Gastroesophageal sphincter (tissue), 4 donors: ENCODE data around the gene CX3CL1. TPM values are rescaled to one million over a fixed set of nuclear protein-coding genes. Genes with fewer than 3 reads are reported as not detected.
"Not testable (repeated sequence)": the region's sequence is repeated elsewhere in the genome, so short reads cannot be mapped to it uniquely, and the experiment has no call there.

ENCODE experiments used
- ATAC-seq: fragments of 150-250 bp; one replicate; pipeline ENCODE4 v1.9.1; 2016; ENCODE audit warnings: mild to moderate bottlenecking, moderate library complexity
- H3K27ac ChIP-seq, 4 donors: fragments of 200-600 bp; sonication (generic) in 3 of 4; 1 replicate in 3 of 4; 2 replicates in 1 of 4; pipeline ENCODE4 v1.5.1; 2016 to 2019
- H3K27me3 ChIP-seq: fragments of 200-600 bp; sonication (generic); one replicate; pipeline ENCODE4 v1.5.1; 2019
- H3K36me3 ChIP-seq, 2 donors: fragments of 200-600 bp; sonication (generic); one replicate each; pipeline ENCODE4 v1.5.1; 2019; ENCODE audit warnings: control low read depth in 1 of 2
- H3K4me1 ChIP-seq, 3 donors: fragments of 200-600 bp; sonication (generic); 1 replicate in 2 of 3; 2 replicates in 1 of 3; pipeline ENCODE4 v1.5.1; 2016 to 2019; ENCODE audit warnings: control low read depth in 2 of 3
- H3K4me3 ChIP-seq, 2 donors: fragments of 200-600 bp; sonication (generic); one replicate each; pipeline ENCODE4 v1.5.1; 2019; ENCODE audit warnings: mild to moderate bottlenecking in 1 of 2, moderate library complexity in 1 of 2
- H3K9me3 ChIP-seq, 3 donors: fragments of 200-600 bp; sonication (generic); one replicate each; pipeline ENCODE4 v1.5.1; 2017 to 2019; ENCODE audit warnings: control low read depth in 2 of 3
- EP300 ChIP-seq: sonication (generic); formaldehyde crosslinking; IDR thresholded peaks from one replicate; pipeline ENCODE4 v1.6.1; 2017; ENCODE audit warnings: antibody characterized with exemption, mild to moderate bottlenecking
- POLR2A ChIP-seq, 2 donors: fragments of 450-650 bp; IDR thresholded peaks; one replicate each; pipeline ENCODE4 v1.6.1; 2017; ENCODE audit warnings: antibody characterized with exemption in 2 of 2, mild to moderate bottlenecking in 2 of 2, moderate library complexity in 1 of 2
- POLR2AphosphoS5 ChIP-seq: sonication (generic); formaldehyde crosslinking; IDR thresholded peaks from one replicate; pipeline ENCODE4 v1.6.1; 2017; ENCODE audit warnings: antibody characterized with exemption
- WGBS, 2 donors: methylation state at CpG; one replicate each; pipeline ENCODE4 v1.1.5; 2018; ENCODE audit warnings: low coverage in 1 of 2; 5-methylcytosine and 5-hydroxymethylcytosine counted together
- total RNA-seq, 4 donors: library from RNA; depleted of rRNA; stranded (reverse); fragments of >200 nt; gene quantifications; one replicate each; pipeline ENCODE4 v1.1.0, GENCODE V29; 2016
- TF ChIP-seq, protein P1 (sequence below), 4 experiments: fragments of 200-600 bp in 2 of 4; fragments of 450-650 bp in 2 of 4; sonication (generic) in 1 of 4; IDR thresholded peaks; one replicate each; pipeline ENCODE4 v1.5.1; 2017 to 2019; ENCODE audit warnings: antibody characterized with exemption in 4 of 4, mild to moderate bottlenecking in 2 of 4, moderate library complexity in 2 of 4

Gene CX3CL1
- total RNA-seq, 4 donors from 2014 or later: 18.6 to 45.8 (median 30.5) TPM

DNA sequence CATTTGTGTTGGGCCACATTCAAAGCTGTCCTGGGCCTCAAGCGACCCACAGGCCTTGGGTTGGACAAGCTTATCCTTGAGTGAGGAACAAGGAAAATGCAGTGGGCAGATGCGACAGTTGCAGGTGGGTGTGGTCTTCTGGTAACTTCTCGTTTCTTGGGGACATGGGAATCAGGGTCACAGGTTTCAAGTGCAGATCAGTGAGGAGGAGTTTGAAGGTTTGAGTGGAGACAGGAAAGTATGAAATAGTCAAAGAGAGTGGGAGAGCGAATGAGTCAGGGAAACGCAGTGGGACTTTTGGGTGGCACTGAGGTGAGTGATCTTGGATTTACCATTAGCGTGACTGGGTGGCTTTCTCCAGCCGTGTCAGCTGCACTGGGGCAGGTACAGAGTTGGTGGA is 29.1 kb upstream of the CX3CL1 start:
- 78 to 89% methylated on average over 7 of the region's 7 CpGs for WGBS, 2 donors
- TF ChIP-seq EP300: no peak
- TF ChIP-seq POLR2AphosphoS5: no peak

DNA sequence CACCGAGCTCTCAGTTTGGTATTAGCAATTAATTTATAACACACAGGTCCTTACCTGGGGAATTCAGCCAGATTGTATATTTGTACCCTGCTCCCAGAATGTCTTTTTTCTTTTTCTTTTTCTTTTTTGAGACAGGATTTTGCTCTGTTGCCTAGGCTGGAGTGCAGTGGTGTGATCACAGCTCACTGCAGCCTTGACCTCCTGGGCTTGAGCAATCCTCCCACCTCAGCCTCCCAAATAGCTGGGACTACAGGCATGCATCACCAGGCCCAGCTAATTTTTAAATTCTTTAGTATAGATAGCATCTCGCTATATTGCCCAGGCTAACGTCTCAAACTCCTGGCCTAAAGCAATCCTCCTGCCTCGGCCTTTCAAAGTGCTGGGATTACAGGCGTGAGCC is 28.2 kb upstream of the CX3CL1 start:
- H3K4me3 ChIP-seq, H3K4me1 ChIP-seq, ATAC-seq, H3K36me3 ChIP-seq, H3K27ac ChIP-seq, H3K27me3 ChIP-seq, H3K9me3 ChIP-seq: not testable (repeated sequence)
- whole genome bisulfite sequencing, 2 donors: 91 to 97% methylated on average over 4 to 5 of the region's 5 CpGs

More for the DNA sequence above, 29.1 kb upstream of the CX3CL1 start:
- Histone ChIP-seq H3K4me3 (no peak overlapping the region), H3K27ac (no peak overlapping the region), H3K9me3 (no peaks in the 10 kb centered on the region), H3K27me3 (no peaks in the 10 kb centered on the region), H3K36me3 (no peaks in the 10 kb centered on the region), H3K4me1 (no peaks in the 10 kb centered on the region)
- ATAC-seq: no peak

DNA sequence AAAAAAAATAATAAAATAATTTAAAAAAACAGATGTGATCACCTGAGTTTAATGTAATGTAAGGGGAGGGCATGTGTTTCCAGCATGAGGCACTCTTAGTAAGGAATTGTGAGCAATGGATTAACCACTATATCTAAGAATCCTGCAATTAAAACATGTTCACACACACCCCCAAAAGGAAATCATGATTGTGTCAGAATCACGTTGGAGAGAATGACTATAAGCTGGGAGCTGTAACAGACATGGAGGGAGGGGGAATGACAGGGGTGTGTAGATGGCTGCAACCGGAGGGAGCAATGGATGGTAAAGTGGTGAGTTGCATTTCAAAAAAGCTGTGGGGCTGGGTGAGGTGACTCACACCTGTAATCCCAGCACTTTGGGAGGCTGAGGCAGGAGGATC is 27.3 kb upstream of the CX3CL1 start:
- no peaks in the 10 kb centered on the region for H3K9me3 ChIP-seq
- H3K27ac ChIP-seq: no peak overlapping the region
- no peaks in the 10 kb centered on the region for H3K4me1 ChIP-seq
- no peak overlapping the region for H3K4me3 ChIP-seq
- 54 to 83% methylated on average over 1 to 2 of the region's 2 CpGs for WGBS, 2 donors
- ATAC-seq: no peak
- no peaks in the 10 kb centered on the region for H3K36me3 ChIP-seq
- no peak for TF ChIP-seq POLR2AphosphoS5
- no peak for TF ChIP-seq POLR2A (IDR thresholded peaks at IDR 0.05)
- TF ChIP-seq, protein P1, sequence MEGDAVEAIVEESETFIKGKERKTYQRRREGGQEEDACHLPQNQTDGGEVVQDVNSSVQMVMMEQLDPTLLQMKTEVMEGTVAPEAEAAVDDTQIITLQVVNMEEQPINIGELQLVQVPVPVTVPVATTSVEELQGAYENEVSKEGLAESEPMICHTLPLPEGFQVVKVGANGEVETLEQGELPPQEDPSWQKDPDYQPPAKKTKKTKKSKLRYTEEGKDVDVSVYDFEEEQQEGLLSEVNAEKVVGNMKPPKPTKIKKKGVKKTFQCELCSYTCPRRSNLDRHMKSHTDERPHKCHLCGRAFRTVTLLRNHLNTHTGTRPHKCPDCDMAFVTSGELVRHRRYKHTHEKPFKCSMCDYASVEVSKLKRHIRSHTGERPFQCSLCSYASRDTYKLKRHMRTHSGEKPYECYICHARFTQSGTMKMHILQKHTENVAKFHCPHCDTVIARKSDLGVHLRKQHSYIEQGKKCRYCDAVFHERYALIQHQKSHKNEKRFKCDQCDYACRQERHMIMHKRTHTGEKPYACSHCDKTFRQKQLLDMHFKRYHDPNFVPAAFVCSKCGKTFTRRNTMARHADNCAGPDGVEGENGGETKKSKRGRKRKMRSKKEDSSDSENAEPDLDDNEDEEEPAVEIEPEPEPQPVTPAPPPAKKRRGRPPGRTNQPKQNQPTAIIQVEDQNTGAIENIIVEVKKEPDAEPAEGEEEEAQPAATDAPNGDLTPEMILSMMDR (IDR thresholded peaks at IDR 0.05): no peak
- TF ChIP-seq EP300: no peak
- no peaks in the 10 kb centered on the region for H3K27me3 ChIP-seq

DNA sequence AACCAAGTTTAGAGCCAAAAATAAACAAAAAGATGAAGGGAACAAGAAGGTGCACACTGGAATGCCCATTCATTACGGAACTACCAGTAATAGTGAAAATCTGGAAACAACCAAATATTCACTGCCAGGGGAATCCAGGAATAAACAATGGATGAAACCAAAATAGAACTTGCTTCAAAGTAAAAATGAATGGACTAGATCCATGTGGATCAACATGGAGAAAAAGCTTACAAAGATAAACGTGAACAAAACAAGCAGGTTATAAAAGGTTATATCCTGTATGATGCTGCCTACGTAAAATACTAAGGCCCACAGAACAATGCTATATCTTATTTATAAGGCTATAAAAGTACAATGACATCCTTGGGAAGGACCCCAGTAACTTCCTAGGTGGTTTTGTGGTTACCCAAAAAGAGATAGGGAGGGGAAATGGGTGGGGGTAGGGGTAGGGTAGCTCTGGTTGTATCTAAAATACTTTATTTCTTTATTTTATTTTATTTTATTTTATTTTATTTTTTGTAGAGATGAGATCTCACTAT is 26.6 kb upstream of the CX3CL1 start:
- H3K4me3 ChIP-seq: no peak overlapping the region
- no peaks in the 10 kb centered on the region for H3K36me3 ChIP-seq
- H3K27me3 ChIP-seq: no peaks in the 10 kb centered on the region
- H3K9me3 ChIP-seq: no peaks in the 10 kb centered on the region
- no peaks in the 10 kb centered on the region for H3K4me1 ChIP-seq
- ATAC-seq: no peak
- no peak for TF ChIP-seq POLR2AphosphoS5
- no peak for TF ChIP-seq EP300
- TF ChIP-seq, protein P1 (IDR thresholded peaks at IDR 0.05): no peak
- TF ChIP-seq POLR2A (IDR thresholded peaks at IDR 0.05): no peak
- H3K27ac ChIP-seq: no peak overlapping the region
- 29 to 43% methylated on average over 3 of the region's 3 CpGs for WGBS, 2 donors

DNA sequence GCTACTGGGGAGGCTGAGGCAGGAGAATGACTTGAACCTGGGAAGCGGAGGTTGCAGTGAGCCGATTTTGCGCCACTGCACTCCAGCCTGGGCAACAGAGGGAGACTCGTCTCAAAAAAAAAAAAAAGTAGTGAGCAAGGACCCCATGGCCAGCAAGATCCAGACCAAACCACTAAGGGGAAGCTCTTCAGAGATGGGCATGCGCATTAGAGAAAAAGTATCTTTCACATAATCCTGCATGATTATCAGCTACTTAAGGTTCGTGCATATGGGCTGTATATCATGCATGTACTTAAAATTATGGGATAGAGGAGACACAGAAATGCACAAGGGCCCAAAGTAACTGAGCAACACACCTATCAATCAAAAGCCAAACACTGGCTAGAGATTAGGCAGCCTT is 24.4 kb upstream of the CX3CL1 start:
- H3K27ac ChIP-seq: no peak overlapping the region
- 74 to 88% methylated on average over 1 to 5 of the region's 6 CpGs for WGBS, 2 donors
- H3K4me3 ChIP-seq: no peak overlapping the region
- ATAC-seq: no peak
- no peaks in the 10 kb centered on the region for H3K36me3 ChIP-seq
- no peaks in the 10 kb centered on the region for H3K27me3 ChIP-seq
- no peaks in the 10 kb centered on the region for H3K9me3 ChIP-seq
- H3K4me1 ChIP-seq: no peaks in the 10 kb centered on the region
- TF ChIP-seq POLR2A (IDR thresholded peaks at IDR 0.05): no peak
- TF ChIP-seq, protein P1 (IDR thresholded peaks at IDR 0.05): no peak
- no peak for TF ChIP-seq EP300
- no peak for TF ChIP-seq POLR2AphosphoS5

DNA sequence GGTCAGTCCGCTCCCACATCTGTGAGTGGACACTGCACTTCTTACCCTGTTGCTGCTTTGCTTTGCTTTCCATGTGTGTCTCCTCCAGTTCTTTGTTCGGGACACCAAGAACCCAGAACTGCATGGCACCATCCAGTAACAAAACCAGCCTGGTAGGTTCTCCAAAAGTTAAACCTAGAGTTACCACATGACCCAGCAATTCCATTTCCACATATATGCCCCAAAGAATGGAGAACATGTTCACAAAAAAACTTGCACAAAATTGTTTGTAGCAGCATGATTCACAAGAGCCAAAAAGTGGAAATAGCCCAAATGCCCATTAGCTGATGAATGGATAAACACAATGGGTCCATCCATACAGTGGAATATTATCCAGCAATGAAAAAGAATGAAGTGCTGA is 24.0 kb upstream of the CX3CL1 start:
- no peaks in the 10 kb centered on the region for H3K4me1 ChIP-seq
- H3K9me3 ChIP-seq: no peaks in the 10 kb centered on the region
- no peak overlapping the region for H3K4me3 ChIP-seq
- no peaks in the 10 kb centered on the region for H3K36me3 ChIP-seq
- TF ChIP-seq POLR2A (IDR thresholded peaks at IDR 0.05): no peak
- TF ChIP-seq POLR2AphosphoS5: no peak
- no peak for TF ChIP-seq EP300
- TF ChIP-seq, protein P1 (IDR thresholded peaks at IDR 0.05): no peak
- H3K27me3 ChIP-seq: no peaks in the 10 kb centered on the region
- ATAC-seq: no peak
- WGBS, 2 donors: 100% methylated on average over 1 to 2 of the region's 2 CpGs
- no peak overlapping the region for H3K27ac ChIP-seq
